Parathyroid adenoma (tissue), 2 donors: ENCODE data around the gene CDH4.

Experiments used
- H2AFZ ChIP-seq: fragments of 300-600 bp; sonication (generic); one replicate; pipeline ENCODE4 v1.7.0; 2017; ENCODE audit warnings: antibody characterized with exemption, mild to moderate bottlenecking
- H3K27ac ChIP-seq: fragments of 300-600 bp; sonication (generic); one replicate; pipeline ENCODE4 v1.7.0; 2017
- H3K27me3 ChIP-seq: fragments of 300-600 bp; sonication (generic); one replicate; pipeline ENCODE4 v1.7.0; 2017; ENCODE audit warnings: low read length; ENCODE audit not compliant: control insufficient read depth, insufficient read depth
- H3K36me3 ChIP-seq: fragments of 300-600 bp; sonication (generic); one replicate; pipeline ENCODE4 v1.7.0; 2017; ENCODE audit warnings: low read length; ENCODE audit not compliant: control insufficient read depth, insufficient read depth
- H3K4me1 ChIP-seq: fragments of 300-600 bp; sonication (generic); one replicate; pipeline ENCODE4 v1.7.0; 2017; ENCODE audit warnings: control low read depth
- H3K4me2 ChIP-seq: fragments of 300-600 bp; sonication (generic); one replicate; pipeline ENCODE4 v1.7.0; 2017; ENCODE audit warnings: low read length
- H3K4me3 ChIP-seq: fragments of 300-600 bp; sonication (generic); one replicate; pipeline ENCODE4 v1.7.0; 2017; ENCODE audit warnings: low read depth, low read length
- H3K79me2 ChIP-seq: fragments of 300-600 bp; sonication (generic); one replicate; pipeline ENCODE4 v1.7.0; 2017; ENCODE audit warnings: control low read depth
- H3K9ac ChIP-seq: fragments of 300-600 bp; sonication (generic); one replicate; pipeline ENCODE4 v1.7.0; 2017; ENCODE audit warnings: mild to moderate bottlenecking
- H3K9me3 ChIP-seq: fragments of 300-600 bp; sonication (generic); one replicate; pipeline ENCODE4 v1.7.0; 2017; ENCODE audit warnings: low read length; ENCODE audit not compliant: control insufficient read depth
- TF ChIP-seq, protein P1 (sequence below): fragments of 300-600 bp; sonication (generic); IDR thresholded peaks from one replicate; pipeline ENCODE4 v1.7.0; 2017; ENCODE audit warnings: antibody characterized with exemption, mild to moderate bottlenecking
- donor health status: primary hyperparathyroidism.

Gene CDH4

DNA sequence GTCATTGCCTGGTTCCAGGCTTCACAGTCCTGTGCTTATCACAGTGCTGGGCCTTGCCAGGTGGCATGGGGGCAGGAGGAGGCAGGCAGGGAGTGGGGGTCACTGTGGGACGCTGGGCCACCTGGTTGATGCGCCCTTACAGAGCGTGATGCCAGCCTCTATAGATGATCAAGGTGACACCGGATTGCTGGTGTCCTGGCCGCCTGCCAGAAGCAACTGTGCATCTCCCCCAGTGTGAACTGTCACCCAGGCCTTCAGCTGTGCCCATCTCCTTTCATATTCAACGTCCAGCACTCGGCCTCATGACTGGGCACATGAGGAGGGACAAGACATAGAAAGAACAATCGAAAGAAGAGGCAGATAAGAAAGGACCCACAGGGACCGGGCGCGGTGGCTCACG, 494.7 kb downstream of the CDH4 start:
- no peak overlapping the region for H3K4me3 ChIP-seq
- H3K27ac ChIP-seq, result no peak overlapping the region
- no peaks in the 10 kb centered on the region for H3K36me3 ChIP-seq
- TF ChIP-seq, protein P1, sequence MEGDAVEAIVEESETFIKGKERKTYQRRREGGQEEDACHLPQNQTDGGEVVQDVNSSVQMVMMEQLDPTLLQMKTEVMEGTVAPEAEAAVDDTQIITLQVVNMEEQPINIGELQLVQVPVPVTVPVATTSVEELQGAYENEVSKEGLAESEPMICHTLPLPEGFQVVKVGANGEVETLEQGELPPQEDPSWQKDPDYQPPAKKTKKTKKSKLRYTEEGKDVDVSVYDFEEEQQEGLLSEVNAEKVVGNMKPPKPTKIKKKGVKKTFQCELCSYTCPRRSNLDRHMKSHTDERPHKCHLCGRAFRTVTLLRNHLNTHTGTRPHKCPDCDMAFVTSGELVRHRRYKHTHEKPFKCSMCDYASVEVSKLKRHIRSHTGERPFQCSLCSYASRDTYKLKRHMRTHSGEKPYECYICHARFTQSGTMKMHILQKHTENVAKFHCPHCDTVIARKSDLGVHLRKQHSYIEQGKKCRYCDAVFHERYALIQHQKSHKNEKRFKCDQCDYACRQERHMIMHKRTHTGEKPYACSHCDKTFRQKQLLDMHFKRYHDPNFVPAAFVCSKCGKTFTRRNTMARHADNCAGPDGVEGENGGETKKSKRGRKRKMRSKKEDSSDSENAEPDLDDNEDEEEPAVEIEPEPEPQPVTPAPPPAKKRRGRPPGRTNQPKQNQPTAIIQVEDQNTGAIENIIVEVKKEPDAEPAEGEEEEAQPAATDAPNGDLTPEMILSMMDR, result no peak
- H3K27me3 ChIP-seq, result no peaks in the 10 kb centered on the region
- H3K9ac ChIP-seq, result no peak overlapping the region
- H3K79me2 ChIP-seq, result no peaks in the 10 kb centered on the region
- H3K4me1 ChIP-seq, result no peaks in the 10 kb centered on the region
- no peak overlapping the region for H2AFZ ChIP-seq
- H3K4me2 ChIP-seq, result no peak overlapping the region
- H3K9me3 ChIP-seq, result no peaks in the 10 kb centered on the region

DNA sequence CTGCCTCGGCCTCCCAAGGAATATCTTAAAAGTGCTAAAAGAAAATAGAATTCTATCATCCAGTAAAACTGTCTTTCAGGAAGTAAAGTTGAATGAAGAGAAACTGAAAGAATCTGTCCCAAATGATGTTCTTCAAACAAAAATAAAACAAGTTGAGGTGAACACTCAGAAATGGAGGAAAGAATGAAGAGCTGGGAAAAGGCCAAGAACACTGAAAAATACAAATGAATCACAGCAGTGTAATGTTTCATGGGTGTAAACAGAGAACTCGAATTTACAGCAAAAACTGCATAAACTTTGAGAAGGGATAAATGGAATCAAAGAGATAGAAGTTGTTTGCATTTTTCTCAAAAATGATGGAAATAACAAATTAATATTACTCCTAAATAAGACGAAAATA, 496.3 kb downstream of the CDH4 start:
- TF ChIP-seq, protein P1, result no peak
- H3K9ac ChIP-seq, result no peak overlapping the region
- H3K27ac ChIP-seq, result no peak overlapping the region
- H2AFZ ChIP-seq, result no peak overlapping the region
- no peak overlapping the region for H3K4me3 ChIP-seq
- no peaks in the 10 kb centered on the region for H3K4me1 ChIP-seq
- no peaks in the 10 kb centered on the region for H3K79me2 ChIP-seq
- H3K27me3 ChIP-seq, result no peaks in the 10 kb centered on the region
- no peaks in the 10 kb centered on the region for H3K36me3 ChIP-seq
- H3K9me3 ChIP-seq, result no peaks in the 10 kb centered on the region
- no peak overlapping the region for H3K4me2 ChIP-seq

DNA sequence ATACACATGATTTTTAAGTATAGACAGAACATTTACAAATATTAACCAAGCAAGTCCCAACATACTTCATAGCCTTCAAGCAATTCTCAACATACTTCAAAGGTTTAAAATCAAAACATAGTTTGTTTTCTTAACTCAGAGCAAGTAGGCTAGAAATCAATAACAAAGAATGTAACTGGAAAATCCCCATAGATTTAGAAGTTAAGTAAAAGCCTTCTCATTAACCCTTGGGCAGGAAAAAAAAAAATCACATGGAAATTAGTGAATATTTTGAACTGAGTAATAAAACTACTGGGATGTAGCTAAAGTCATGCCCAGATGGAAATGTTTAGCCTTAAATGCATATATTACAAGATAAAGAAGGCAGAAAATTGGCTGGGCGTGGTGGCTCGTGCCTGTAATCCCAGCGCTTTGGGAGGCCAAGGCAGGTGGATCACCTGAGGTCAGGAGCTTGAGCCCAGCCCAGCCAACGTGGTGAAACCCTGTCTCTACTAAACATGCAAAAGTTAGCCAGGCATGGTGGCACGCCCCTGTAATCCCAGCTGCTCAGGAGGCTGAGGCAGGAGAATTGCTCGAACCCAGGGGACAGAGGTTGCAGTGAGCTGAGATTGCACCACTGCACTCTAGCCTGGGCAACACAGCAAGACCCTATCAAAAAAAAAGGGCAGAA, 497.5 kb downstream of the CDH4 start:
- TF ChIP-seq, protein P1, result no peak
- no peaks in the 10 kb centered on the region for H3K4me1 ChIP-seq
- H3K27me3 ChIP-seq, result no peaks in the 10 kb centered on the region
- no peak overlapping the region for H3K9ac ChIP-seq
- no peak overlapping the region for H3K4me2 ChIP-seq
- H3K4me3 ChIP-seq, result no peak overlapping the region
- no peaks in the 10 kb centered on the region for H3K79me2 ChIP-seq
- no peaks in the 10 kb centered on the region for H3K36me3 ChIP-seq
- H3K27ac ChIP-seq, result no peak overlapping the region
- H3K9me3 ChIP-seq, result no peaks in the 10 kb centered on the region
- no peak overlapping the region for H2AFZ ChIP-seq

- TF ChIP-seq, protein P1, result no peak
- H3K79me2 ChIP-seq, result no peaks in the 10 kb centered on the region
- no peak overlapping the region for H3K4me3 ChIP-seq
- no peak overlapping the region for H3K4me2 ChIP-seq
- no peaks in the 10 kb centered on the region for H3K9me3 ChIP-seq
- H3K27me3 ChIP-seq, result no peaks in the 10 kb centered on the region
- H3K9ac ChIP-seq, result no peak overlapping the region
- H2AFZ ChIP-seq, result no peak overlapping the region
- no peaks in the 10 kb centered on the region for H3K4me1 ChIP-seq
- H3K36me3 ChIP-seq, result no peaks in the 10 kb centered on the region
- no peak overlapping the region for H3K27ac ChIP-seq
Observed at GRCh38 chr20:61750093-61750492, 498.0 kb downstream of the CDH4 start.

- Histone ChIP-seq H3K9me3 (no peaks in the 10 kb centered on the region), H3K27me3 (no peaks in the 10 kb centered on the region), H2AFZ (no peak overlapping the region), H3K4me1 (no peaks in the 10 kb centered on the region), H3K27ac (no peak overlapping the region), H3K4me2 (no peak overlapping the region), H3K4me3 (no peak overlapping the region), H3K9ac (no peak overlapping the region), H3K36me3 (no peaks in the 10 kb centered on the region), H3K79me2 (no peaks in the 10 kb centered on the region)
- TF ChIP-seq, protein P1, result no peak
Observed at GRCh38 chr20:61752576-61752975, 500.5 kb downstream of the CDH4 start.
